Subcutaneous abdominal adipose tissue (tissue), 5 donors: ENCODE data around the gene RARG.

Experiments used
- H3K27ac ChIP-seq: one replicate; pipeline ENCODE4 v1.7.0; 2013; ENCODE audit warnings: low read depth, mild to moderate bottlenecking, inconsistent platforms, low read length, moderate library complexity
- H3K27me3 ChIP-seq, 5 donors: one replicate each; pipeline ENCODE4 v1.7.0; 2013; ENCODE audit warnings: low read length in 5 of 5, inconsistent platforms in 1 of 5; ENCODE audit not compliant: control insufficient read depth in 5 of 5, insufficient read depth in 4 of 5
- H3K36me3 ChIP-seq, 5 donors: one replicate each; pipeline ENCODE4 v1.7.0; 2013; ENCODE audit warnings: low read length in 5 of 5; ENCODE audit not compliant: control insufficient read depth in 5 of 5, insufficient read depth in 5 of 5
- H3K4me1 ChIP-seq, 5 donors: one replicate each; pipeline ENCODE4 v1.7.0; 2013; ENCODE audit warnings: low read length in 5 of 5, mild to moderate bottlenecking in 3 of 5, moderate library complexity in 1 of 5; ENCODE audit not compliant: control insufficient read depth in 5 of 5, insufficient read depth in 5 of 5
- H3K4me3 ChIP-seq, 5 donors: one replicate each; pipeline ENCODE4 v1.7.0; 2013; ENCODE audit warnings: low read length in 5 of 5, low read depth in 1 of 5
- H3K9ac ChIP-seq, 5 donors: one replicate each; pipeline ENCODE4 v1.7.0; 2013; ENCODE audit warnings: low read length in 5 of 5, mild to moderate bottlenecking in 4 of 5, moderate library complexity in 3 of 5
- H3K9me3 ChIP-seq, 5 donors: one replicate each; pipeline ENCODE4 v1.7.0; 2013; ENCODE audit warnings: low read length in 5 of 5; ENCODE audit not compliant: control insufficient read depth in 5 of 5
- donor health status: healthy.
- donor health status: healthy.
- donor health status: healthy.
- donor health status: healthy.
- donor health status: healthy.

RARG gene

DNA sequence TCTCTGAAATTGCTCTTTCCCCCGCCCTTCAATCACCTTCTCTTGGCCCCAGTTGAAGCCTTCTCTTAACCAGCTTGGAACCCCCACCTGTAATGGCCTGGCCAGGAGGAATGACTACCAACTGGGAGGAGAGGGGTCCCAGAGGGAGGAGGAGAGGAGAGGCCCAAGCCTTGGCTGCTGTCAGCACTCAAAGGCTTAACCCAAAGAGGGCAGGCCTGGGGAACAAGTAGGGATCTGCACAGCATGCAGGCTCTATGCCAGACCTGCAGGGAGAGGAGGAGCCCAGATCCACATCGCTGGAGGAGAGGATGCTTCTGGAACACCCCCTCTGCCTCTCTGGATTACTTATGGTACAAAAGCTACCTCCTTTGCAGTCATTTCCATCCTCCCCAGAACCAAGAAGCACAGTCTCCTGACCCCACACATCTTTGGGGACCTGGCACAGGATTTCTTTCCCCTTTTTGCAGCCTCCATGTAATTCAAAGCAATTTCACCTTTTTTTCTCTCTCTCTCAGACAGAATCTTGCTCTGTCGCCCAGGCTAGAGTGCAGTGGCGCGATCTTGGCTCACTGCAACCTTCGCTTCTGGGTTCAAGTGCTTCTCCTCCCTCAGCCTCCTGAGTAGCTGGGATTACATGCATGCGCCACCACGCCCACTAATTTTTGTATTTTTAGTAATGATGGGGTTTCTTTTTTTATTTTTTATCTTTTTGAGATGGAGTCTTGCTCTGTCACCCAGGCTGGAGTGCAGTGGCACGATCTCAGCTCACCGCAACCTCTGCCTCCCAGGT, 6.2 kb downstream of the RARG start:
- no peak overlapping the region for H3K27ac ChIP-seq
- no peaks in the 10 kb centered on the region for H3K27me3 ChIP-seq
- H3K4me1 ChIP-seq = peaks cover 6 to 38% (median 29%) of the 10 kb centered on the region in 5 donors
- no peak overlapping the region for H3K4me3 ChIP-seq
- peaks cover 0 to 4% (median 0%) of the 10 kb centered on the region in 5 donors for H3K36me3 ChIP-seq
- no peak overlapping the region for H3K9ac ChIP-seq
- H3K9me3 ChIP-seq = no peaks in the 10 kb centered on the region

DNA sequence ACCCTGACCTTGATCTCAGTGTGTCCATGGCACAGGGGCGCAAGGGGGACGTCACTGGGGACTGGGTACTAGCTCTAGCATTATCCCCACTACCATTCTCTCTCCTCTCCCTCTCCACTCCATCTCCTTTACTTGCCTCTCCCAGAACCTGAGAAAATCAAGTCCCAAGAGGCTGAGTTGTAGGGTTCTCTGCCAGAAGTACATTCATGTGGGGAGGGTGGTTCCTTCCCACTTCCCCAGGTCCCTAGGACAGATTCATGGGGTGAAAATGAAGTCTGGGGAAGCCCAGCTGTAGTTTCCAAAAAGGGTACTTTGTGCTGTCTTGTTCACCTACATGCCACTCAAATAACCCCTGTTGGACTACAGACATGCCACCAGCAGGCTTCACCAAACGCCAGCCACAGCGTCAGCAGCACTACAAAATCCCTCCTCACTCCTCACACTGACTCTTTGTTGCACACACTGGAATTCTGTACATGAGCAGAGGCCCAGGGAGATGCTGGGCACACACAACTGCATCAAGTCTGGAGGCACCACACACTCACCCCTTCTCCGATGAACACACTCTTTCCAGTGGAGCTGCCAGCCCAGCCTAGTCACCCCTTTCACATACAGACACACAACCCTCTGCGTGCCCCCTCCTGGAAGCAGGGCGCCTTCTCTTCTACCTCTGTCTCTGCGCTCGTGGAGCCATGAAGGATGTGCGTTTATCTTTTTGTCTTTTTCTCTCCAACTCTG, 6.9 kb downstream of the RARG start:
- Histone ChIP-seq H3K9ac (no peak overlapping the region), H3K4me1 (peaks cover 6 to 45% (median 33%) of the 10 kb centered on the region in 5 donors)

DNA sequence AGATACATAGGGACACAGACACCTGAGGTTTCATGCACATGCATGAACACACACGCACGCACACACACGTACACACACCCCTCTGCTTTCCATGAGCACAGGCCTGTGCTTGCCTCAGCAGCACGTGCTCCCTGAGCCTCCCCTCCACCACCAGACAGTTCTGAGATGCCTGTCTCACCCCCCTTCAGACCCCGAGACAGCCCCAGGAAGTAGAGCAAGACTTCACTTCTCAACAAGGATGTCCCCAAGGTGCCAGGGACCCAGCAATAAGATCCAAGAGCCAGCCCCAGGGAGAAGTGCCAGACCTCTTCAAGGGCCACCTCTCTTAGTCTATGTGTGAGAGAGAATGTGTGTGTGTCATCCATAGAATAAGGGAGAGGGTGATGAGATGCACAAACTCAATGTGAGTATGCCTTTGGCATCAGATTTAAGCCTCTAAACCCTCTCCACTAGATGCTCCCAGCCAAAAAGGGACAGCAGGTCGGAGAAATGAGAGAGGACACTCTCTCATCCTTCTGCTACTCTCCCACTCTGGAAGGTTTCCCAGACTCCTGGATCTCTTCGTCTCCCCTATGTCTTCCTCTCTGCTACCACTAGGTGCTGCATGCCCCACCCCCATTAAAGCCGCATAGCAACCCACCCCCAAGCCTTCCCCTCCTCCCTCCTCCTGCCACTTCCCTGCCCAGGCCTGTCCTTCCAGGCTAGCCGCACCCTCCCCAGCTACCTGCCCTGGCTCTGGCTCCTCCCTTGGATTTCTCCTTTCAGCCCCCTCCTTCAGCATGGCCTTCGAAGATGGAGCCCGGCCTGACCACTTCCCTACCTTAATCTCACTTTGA, 7.7 kb downstream of the RARG start:
- peak overlapping the region in 2 of 5 donors; percentile 8 to 26 for H3K9ac ChIP-seq

More for the DNA sequence above, 6.9 kb downstream of the RARG start:
- Histone ChIP-seq H3K9me3 (no peaks in the 10 kb centered on the region), H3K36me3 (peaks cover 0 to 4% (median 0%) of the 10 kb centered on the region in 5 donors), H3K27ac (no peak overlapping the region), H3K27me3 (no peaks in the 10 kb centered on the region), H3K4me3 (no peak overlapping the region)

DNA sequence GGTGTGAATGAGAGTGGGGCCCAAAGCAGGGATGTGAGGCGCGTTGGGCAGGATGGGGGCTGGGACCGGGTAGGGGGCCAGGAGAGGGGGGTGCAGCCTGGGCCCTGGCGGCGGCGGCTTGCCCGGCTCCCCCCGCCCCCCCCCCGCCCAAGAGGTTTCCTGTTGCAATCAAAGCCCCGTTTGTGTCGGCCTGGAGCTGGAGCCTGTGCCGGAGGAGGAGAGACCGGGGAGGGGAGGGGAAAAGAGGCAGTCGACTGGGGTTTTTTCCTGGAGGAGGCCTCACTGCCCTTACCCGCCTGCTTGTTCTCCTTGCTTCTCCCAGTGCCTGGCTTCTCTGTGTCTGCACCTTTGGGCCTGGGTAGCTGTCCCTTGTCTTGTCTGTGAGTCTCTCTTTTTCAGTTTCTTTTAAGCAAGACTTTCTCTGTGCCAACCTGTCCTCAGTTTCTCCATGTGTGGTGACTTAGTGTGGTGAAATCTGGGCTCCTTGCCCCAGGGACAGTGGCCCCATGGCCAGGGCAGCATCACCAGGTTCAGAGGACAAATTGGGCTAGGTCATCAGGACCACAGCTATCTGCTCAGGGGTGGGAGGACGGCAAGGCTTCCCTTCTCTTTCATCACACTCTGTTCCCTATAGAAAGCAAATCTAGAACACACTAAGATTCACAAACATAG, 8.5 kb downstream of the RARG start:
- Histone ChIP-seq H3K36me3 (peaks cover 0 to 4% (median 0%) of the 10 kb centered on the region in 5 donors), H3K27me3 (no peaks in the 10 kb centered on the region), H3K4me1 (peaks cover 7 to 57% (median 44%) of the 10 kb centered on the region in 5 donors), H3K9me3 (no peaks in the 10 kb centered on the region), H3K9ac (peak overlapping the region in 2 of 5 donors; percentile 18 to 26), H3K4me3 (peak overlapping the region in 1 of 5 donors; percentile 10), H3K27ac (peak overlapping the region; percentile 17)

More for the DNA sequence above, 7.7 kb downstream of the RARG start:
- no peaks in the 10 kb centered on the region for H3K9me3 ChIP-seq
- peaks cover 0 to 4% (median 0%) of the 10 kb centered on the region in 5 donors for H3K36me3 ChIP-seq
- H3K4me3 ChIP-seq = peak overlapping the region in 1 of 5 donors; percentile 10
- no peaks in the 10 kb centered on the region for H3K27me3 ChIP-seq
- peaks cover 7 to 50% (median 38%) of the 10 kb centered on the region in 5 donors for H3K4me1 ChIP-seq
- H3K27ac ChIP-seq = no peak overlapping the region

DNA sequence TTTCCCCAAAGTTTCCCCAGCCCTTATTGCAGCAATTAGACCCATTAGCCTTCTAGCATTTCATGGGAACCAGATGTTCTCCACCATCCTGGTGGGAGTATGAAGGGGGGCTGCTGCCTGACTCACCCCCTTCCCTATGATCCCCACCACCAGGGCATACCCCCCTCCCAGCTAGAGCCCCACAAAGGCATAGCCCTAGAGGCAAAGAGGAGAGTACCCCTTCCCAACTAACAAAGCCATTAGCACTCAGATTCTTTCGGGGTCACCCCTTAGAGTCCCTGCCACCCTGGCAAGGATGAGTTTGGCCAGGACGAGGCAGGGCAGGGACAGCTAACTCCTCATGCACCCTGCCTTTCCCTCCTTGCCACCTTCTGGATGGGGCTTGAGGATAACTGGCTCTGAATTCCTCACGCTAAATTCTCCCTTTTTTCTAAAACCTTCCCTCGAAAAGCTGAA, 9.2 kb downstream of the RARG start:
- Histone ChIP-seq H3K27ac (peak overlapping the region; percentile 100), H3K36me3 (peaks cover 0 to 4% (median 0%) of the 10 kb centered on the region in 5 donors), H3K9ac (peak overlapping the region in 2 of 5 donors; percentile 13 to 38), H3K4me1 (peaks cover 9 to 63% (median 51%) of the 10 kb centered on the region in 5 donors), H3K9me3 (no peaks in the 10 kb centered on the region), H3K4me3 (no peak overlapping the region), H3K27me3 (no peaks in the 10 kb centered on the region)

DNA sequence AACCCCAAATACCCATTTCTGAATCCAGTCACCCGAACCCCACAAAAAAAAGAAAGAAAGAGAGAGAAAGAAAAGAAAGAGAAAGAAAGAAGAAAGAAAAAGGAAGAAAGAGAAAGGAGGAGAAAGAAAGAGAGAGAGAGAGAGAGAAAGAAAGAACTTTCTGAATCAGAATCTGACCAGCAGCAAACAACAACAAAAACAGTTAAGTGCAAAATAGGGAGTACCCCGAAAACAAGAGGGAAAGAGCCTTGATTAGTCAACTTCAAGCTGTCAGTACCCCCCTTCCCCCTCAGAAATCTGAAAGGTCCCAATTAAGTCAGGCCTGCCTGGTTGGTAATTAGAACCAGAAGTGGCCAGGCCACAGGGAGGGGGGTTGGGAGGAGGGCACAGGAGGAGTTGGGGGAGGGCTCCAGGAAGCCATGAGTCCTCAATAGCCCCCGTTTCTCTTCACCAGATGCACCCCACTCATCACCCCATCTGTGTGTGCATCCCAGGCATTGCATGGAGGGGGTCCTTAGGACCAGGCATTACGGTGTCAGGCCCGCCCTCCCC, 9.8 kb downstream of the RARG start:
- Histone ChIP-seq H3K9me3 (no peaks in the 10 kb centered on the region), H3K27me3 (no peaks in the 10 kb centered on the region), H3K4me3 (peak overlapping the region in 4 of 5 donors; percentile 22 to 84 (median 45)), H3K27ac (peak overlapping the region; percentile 100), H3K4me1 (peaks cover 10 to 69% (median 57%) of the 10 kb centered on the region in 5 donors), H3K36me3 (peaks cover 0 to 4% (median 0%) of the 10 kb centered on the region in 5 donors), H3K9ac (peak overlapping the region in 4 of 5 donors; percentile 43 to 66 (median 60))

DNA sequence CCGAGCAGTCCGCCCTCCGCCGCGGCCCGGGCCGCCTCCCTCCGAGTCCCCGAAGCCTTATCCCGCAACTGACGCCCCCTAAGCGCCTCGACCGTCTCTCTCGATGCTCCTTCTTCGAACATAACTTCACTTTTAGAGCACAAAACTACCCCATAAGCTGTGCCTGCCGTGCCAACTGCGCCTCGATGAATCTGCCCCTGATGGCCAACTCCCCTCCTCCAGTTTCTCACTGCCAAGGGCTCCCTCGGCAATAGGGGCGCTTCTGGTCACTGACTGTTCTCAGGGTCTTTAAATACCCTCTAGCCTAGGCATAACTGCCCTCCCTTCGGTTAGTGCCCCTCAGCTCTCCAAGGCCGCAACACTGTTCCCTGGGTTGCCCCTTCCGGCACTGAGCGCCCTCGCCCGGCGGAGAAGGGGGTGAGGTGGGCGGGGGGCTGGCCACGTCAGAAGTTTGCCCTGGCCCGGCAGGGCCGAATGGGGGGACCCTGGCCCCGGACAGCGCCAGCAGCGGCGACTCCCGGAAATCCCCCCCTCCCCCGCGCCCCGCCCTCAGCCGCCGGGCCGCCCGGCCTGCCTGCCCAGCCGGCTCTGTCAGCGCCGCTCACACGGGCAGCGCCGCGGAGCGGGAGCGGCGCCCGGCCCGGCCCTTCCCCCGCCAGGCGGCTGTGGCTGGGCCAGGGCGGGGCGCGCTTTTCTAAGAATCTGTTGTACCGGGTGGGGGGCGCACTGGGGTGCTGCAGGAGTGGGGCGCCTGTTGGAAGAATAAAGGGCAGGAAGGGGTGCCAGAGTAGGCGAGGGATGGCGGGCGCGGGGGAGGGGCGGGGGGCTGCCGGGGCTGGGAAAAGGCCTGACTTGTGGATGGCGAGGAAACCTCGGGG, 10.6 kb downstream of the RARG start:
- Histone ChIP-seq H3K9me3 (no peaks in the 10 kb centered on the region), H3K27ac (peak overlapping the region; percentile 100), H3K27me3 (no peaks in the 10 kb centered on the region), H3K9ac (peak overlapping the region; percentile 77 to 98 (median 96)), H3K4me3 (peak overlapping the region; percentile 70 to 91 (median 84)), H3K36me3 (no peaks in the 10 kb centered on the region), H3K4me1 (peaks cover 11 to 77% (median 65%) of the 10 kb centered on the region in 5 donors)

DNA sequence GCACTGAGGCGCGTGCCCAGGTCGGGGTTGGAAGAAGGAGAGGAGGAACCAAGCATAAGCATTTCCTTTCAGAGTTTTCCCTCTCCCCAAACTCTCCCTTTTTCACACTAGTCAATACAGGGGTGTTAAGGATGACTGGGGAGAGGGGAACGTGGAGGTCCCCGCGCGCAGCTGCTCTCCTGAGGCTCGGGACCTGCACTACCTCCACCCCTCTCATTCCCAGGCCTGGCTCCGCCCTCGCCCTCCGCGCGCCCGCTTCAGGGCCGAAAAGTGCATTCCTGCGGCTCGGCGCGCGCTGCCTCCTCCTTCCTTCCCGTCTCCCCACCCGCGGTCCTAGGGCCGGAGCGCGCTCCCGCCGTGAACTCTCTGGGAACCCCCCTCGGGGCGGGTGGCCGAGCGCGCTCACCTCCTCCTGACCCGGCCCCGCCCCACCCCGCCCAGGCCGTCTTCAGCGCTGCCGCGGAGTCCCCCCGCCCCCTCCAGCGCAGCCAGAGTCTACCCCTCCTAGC, 11.3 kb downstream of the RARG start:
- peak overlapping the region; percentile 84 to 96 (median 94) for H3K4me3 ChIP-seq
- H3K9ac ChIP-seq = peak overlapping the region; percentile 19 to 98 (median 96)
- peak overlapping the region; percentile 100 for H3K27ac ChIP-seq
- no peaks in the 10 kb centered on the region for H3K9me3 ChIP-seq
- H3K4me1 ChIP-seq = peaks cover 17 to 84% (median 70%) of the 10 kb centered on the region in 5 donors
- no peaks in the 10 kb centered on the region for H3K27me3 ChIP-seq
- peaks cover 0 to 1% (median under 1%) of the 10 kb centered on the region in 5 donors for H3K36me3 ChIP-seq
